MM.1S (cell line): ENCODE results near the gene ZFR.

ENCODE experiments used
- DNase-seq: peaks from one replicate; pipeline ENCODE4 v3.0.0-alpha.2; 2015
- H2AFZ ChIP-seq: fragments of 300-600 bp; sonication (generic); 2 replicates; pipeline ENCODE4 v1.6.0; 2016; ENCODE audit warnings: antibody characterized with exemption, low read length
- H3F3A ChIP-seq: fragments of 300-600 bp; sonication (generic); 2 replicates; pipeline ENCODE4 v1.6.1; 2016; ENCODE audit warnings: mild to moderate bottlenecking, antibody characterized with exemption, low read length, moderate library complexity, mixed read lengths; ENCODE audit not compliant: insufficient read depth
- H3K27ac ChIP-seq: fragments of 300-600 bp; sonication (generic); 2 replicates; pipeline ENCODE4 v1.5.1; 2016; ENCODE audit warnings: mild to moderate bottlenecking, low read length
- H3K27me3 ChIP-seq: fragments of 300-600 bp; sonication (generic); replicated peaks from 2 replicates; pipeline ENCODE4 v1.6.0; 2016; ENCODE audit warnings: low read length; ENCODE audit not compliant: insufficient read depth
- H3K36me3 ChIP-seq: fragments of 300-600 bp; sonication (generic); replicated peaks from 2 replicates; pipeline ENCODE4 v1.6.1; 2016; ENCODE audit warnings: mild to moderate bottlenecking, low read length, mixed read lengths; ENCODE audit not compliant: insufficient read depth
- H3K4me1 ChIP-seq: fragments of 300-600 bp; sonication (generic); 2 replicates; pipeline ENCODE4 v1.6.1; 2016; ENCODE audit warnings: low read length, mixed read lengths
- H3K4me2 ChIP-seq: fragments of 300-600 bp; sonication (generic); 2 replicates; pipeline ENCODE4 v1.6.0; 2016; ENCODE audit warnings: low read depth, low read length
- H3K4me3 ChIP-seq: fragments of 300-600 bp; sonication (generic); 2 replicates; pipeline ENCODE4 v1.5.1; 2016; ENCODE audit warnings: low read length, mixed read lengths
- H3K79me2 ChIP-seq: fragments of 300-600 bp; sonication (generic); 2 replicates; pipeline ENCODE4 v1.6.1; 2016; ENCODE audit warnings: mixed run types, low read length, mixed read lengths
- H3K9ac ChIP-seq: fragments of 300-600 bp; sonication (generic); 2 replicates; pipeline ENCODE4 v1.6.1; 2016; ENCODE audit warnings: low read length, mixed read lengths
- H3K9me2 ChIP-seq: fragments of 300-600 bp; sonication (generic); replicated peaks from 2 replicates; pipeline ENCODE4 v1.6.1; 2016; ENCODE audit warnings: mild to moderate bottlenecking, low read length, mixed read lengths; ENCODE audit not compliant: insufficient read depth
- H3K9me3 ChIP-seq: fragments of 300-600 bp; sonication (generic); replicated peaks from 2 replicates; pipeline ENCODE4 v1.6.1; 2016; ENCODE audit warnings: mild to moderate bottlenecking, low read length, mixed read lengths; ENCODE audit not compliant: insufficient read depth
- H4K20me1 ChIP-seq: fragments of 300-600 bp; sonication (generic); 2 replicates; pipeline ENCODE4 v1.6.1; 2016; ENCODE audit warnings: mild to moderate bottlenecking, low read length, moderate library complexity, mixed read lengths; ENCODE audit not compliant: insufficient read depth
- CTCF ChIP-seq: fragments of 300-600 bp; sonication (generic); IDR thresholded peaks from 2 replicates; pipeline ENCODE4 v1.5.1; 2016; ENCODE audit warnings: antibody characterized with exemption, low read length, mixed read lengths
- EZH2 ChIP-seq: fragments of 300-600 bp; sonication (generic); optimal IDR thresholded peaks from 2 replicates; pipeline ENCODE3; 2017; ENCODE audit warnings: low read depth, mild to moderate bottlenecking, antibody characterized with exemption, low read length, mixed read lengths
- EZH2phosphoT487 ChIP-seq: fragments of 300-600 bp; sonication (generic); IDR thresholded peaks from 2 replicates; pipeline ENCODE4 v1.6.1; 2018; ENCODE audit warnings: antibody characterized with exemption, low read length

Gene ZFR

DNA sequence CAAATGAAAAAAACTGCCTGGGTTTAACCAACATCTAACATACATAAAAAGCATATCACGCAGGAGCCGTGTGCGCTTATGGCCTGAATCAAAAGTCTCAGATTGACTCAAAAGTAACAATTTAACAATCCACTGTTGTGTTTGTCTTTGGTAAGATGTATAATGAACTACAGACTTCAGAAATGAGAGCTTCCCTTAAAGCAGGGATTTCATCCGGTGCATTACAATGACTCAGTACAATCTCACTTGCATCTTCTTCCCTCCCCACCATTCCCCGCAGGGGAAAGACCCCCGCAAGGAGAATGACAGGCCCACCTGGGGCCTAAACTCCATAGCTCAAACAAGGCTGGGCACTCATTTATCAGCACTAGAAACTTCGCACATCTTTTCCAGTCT lies 1.4 kb downstream of the ZFR start:
- H3K79me2 ChIP-seq: peaks cover 62% of the 10 kb centered on the region
- TF ChIP-seq CTCF (no peak), EZH2phosphoT487 (no peak), EZH2 (no peak)
- H3K4me2 ChIP-seq: peak overlapping the region; percentile 100
- H3K27me3 ChIP-seq: peaks cover 7% of the 10 kb centered on the region
- no peaks in the 10 kb centered on the region for H3K9me3 ChIP-seq
- H3K27ac ChIP-seq: peak overlapping the region; percentile 38; the same call in 1 of the 2 replicates
- H3K4me3 ChIP-seq: peak overlapping the region; percentile 91
- no peak for DNase-seq
- peaks cover 5% of the 10 kb centered on the region; the same call in 1 of the 2 replicates for H3F3A ChIP-seq
- peak overlapping the region; percentile 49; the same call in 1 of the 2 replicates for H3K9ac ChIP-seq
- H2AFZ ChIP-seq: peak overlapping the region; percentile 37; the same call in 1 of the 2 replicates
- H3K4me1 ChIP-seq: peaks cover 19% of the 10 kb centered on the region
- H3K36me3 ChIP-seq: no peaks in the 10 kb centered on the region
- no peaks in the 10 kb centered on the region for H3K9me2 ChIP-seq
- peaks cover 14% of the 10 kb centered on the region for H4K20me1 ChIP-seq

DNA sequence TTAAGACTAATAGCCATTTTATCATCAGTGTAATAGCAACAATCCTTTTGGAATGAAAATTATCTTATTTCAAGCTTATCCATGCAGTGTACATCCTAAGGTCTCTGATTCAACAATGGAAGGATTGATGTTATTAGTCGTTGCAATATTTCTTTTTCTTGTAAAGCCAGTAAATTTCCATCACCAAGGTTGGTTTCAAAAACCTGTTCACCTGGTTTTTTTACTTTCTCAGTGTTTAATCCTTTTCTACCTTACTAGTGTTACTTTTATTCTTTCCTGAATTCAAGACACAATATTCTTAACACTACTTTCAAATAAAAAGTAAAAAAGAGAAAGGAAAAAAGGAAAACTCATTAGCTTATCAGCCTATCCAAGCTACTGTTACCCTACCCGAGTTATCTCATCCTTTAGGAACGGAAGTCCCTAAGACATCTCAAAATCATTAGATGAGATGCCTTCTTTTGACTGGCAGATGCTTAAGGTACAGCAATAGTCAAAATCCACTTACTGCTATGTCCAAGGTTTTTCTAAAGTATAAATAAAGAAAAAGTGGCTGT lies 5.4 kb downstream of the ZFR start:
- H3K9me3 ChIP-seq: no peaks in the 10 kb centered on the region
- no peak overlapping the region for H3K4me2 ChIP-seq
- no peak for DNase-seq
- H4K20me1 ChIP-seq: peaks cover 14% of the 10 kb centered on the region
- no peak overlapping the region for H3K9ac ChIP-seq
- H2AFZ ChIP-seq: no peak overlapping the region
- H3K9me2 ChIP-seq: no peaks in the 10 kb centered on the region
- peaks cover 5% of the 10 kb centered on the region; the same call in 1 of the 2 replicates for H3F3A ChIP-seq
- no peak overlapping the region for H3K27ac ChIP-seq
- H3K4me3 ChIP-seq: no peak overlapping the region
- no peaks in the 10 kb centered on the region for H3K36me3 ChIP-seq
- H3K79me2 ChIP-seq: peaks cover 98% of the 10 kb centered on the region
- H3K4me1 ChIP-seq: peaks cover 12% of the 10 kb centered on the region; the same call in 1 of the 2 replicates
- TF ChIP-seq CTCF (no peak), EZH2 (no peak), EZH2phosphoT487 (no peak)
- no peaks in the 10 kb centered on the region for H3K27me3 ChIP-seq

DNA sequence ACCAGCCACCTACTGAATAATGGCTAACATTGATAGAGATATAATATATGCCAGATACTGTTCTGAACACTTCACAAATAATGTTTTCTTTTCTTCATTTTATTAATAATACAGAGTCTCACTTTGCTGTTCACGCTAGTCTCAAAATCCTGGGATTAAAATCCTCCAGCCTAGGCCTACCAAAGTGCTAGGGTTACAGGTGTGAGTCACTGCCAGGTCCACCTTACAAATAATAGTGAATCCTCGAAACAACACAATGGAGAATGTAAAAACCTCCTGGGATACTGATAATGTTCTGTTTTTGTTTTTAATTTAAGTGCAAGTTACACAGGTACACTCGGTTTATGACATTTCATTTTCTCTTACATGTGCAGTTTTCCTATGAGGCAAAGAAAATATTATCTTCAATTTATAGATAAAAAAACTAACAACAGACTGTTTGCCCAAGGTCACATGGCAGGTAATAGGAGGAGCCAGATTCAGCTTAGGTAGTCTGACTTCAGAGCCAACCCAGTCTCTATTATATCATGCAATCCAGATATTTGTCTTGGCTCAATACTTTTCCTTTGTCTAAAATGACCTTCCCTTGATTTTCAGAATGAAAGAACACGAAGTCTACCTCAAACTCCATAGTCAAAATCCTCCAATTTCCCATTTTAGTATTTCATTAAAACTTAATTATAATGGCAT lies 7.8 kb downstream of the ZFR start:
- H4K20me1 ChIP-seq: peaks cover 4% of the 10 kb centered on the region; the same call in 1 of the 2 replicates
- H3K27ac ChIP-seq: no peak overlapping the region

More for the DNA sequence above, 7.8 kb downstream of the ZFR start:
- H2AFZ ChIP-seq: no peak overlapping the region
- no peak overlapping the region for H3K4me2 ChIP-seq
- H3K9me2 ChIP-seq: no peaks in the 10 kb centered on the region
- no peaks in the 10 kb centered on the region for H3K9me3 ChIP-seq
- no peak overlapping the region for H3K9ac ChIP-seq
- TF ChIP-seq CTCF: no peak
- TF ChIP-seq EZH2: no peak
- no peak for TF ChIP-seq EZH2phosphoT487
- DNase-seq: no peak
- H3K36me3 ChIP-seq: no peaks in the 10 kb centered on the region; the same call in 1 of the 2 replicates
- H3K79me2 ChIP-seq: peaks cover 99% of the 10 kb centered on the region
- H3K27me3 ChIP-seq: no peaks in the 10 kb centered on the region
- H3K4me1 ChIP-seq: no peaks in the 10 kb centered on the region
- no peak overlapping the region for H3K4me3 ChIP-seq
- H3F3A ChIP-seq: no peaks in the 10 kb centered on the region
